ENCODE results near the gene ASB13. TPM values are rescaled to one million over a fixed set of nuclear protein-coding genes. Genes with fewer than 3 reads are reported as not detected.

Gene ASB13
- total and polyA plus RNA-seq, 2 of the 13 experiments (the other 11 are each of a cell fraction or from before 2014, with no cell fraction given), result 9.3 to 15.4 TPM

DNA sequence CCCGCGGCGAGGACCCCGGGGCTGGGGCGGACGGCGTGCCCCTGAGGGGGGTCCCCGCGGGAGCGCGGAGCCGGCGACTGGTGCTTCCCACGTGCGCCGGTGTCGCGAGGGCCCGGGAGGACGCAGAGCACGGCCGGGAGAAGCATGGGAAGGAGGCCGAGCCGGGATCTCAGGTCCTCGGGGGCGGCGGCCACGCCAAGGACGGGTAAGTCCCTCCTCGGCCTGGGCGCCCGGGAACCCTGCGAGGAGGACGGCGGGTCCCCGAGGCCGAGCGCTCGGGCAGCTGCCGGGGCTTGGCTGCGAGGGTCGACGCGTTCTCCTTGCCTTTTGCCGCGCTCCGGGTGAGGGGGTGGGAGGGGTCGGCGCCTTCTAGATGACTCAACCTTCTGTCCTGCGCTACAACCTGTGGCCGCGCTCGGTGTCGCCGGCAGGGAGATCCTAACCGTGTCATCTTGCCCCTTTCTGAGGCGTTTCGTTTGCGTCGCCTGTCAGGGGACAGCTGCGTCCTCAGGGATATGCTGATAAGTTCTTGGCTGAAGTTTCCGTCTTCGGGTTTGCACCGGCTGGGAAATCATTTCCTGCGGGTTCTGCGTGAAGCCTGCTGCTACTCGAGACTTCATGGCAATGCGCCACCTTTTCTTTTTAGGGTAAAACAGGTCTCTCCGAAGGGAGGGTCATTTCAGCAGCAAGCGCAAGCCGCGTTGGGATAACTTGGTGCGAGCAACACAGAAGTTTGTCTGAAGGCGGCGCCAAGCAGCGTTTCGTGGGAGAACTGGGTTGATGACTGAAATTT, 18.8 kb upstream of the ASB13 start (continued):
- TF ChIP-seq, protein P1, sequence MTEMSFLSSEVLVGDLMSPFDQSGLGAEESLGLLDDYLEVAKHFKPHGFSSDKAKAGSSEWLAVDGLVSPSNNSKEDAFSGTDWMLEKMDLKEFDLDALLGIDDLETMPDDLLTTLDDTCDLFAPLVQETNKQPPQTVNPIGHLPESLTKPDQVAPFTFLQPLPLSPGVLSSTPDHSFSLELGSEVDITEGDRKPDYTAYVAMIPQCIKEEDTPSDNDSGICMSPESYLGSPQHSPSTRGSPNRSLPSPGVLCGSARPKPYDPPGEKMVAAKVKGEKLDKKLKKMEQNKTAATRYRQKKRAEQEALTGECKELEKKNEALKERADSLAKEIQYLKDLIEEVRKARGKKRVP (CRISPR knock-in tag; IDR thresholded peaks at IDR 0.05), result peak in 1 of 2 experiments; percentile 22; a peak in 1 of 4 replicates
- no peak for TF ChIP-seq ZSCAN25 (CRISPR knock-in tag; IDR thresholded peaks at IDR 0.05)
- no peak; the same call in 1 of the 2 replicates for TF ChIP-seq ZNF547 (CRISPR knock-in tag; IDR thresholded peaks at IDR 0.05)
- no peak for TF ChIP-seq ZBTB42 (CRISPR knock-in tag; IDR thresholded peaks at IDR 0.05)
- TF ChIP-seq SRY (CRISPR knock-in tag; IDR thresholded peaks at IDR 0.05), result 0 out of 2 replicates have a peak, but pooled peaks have one; percentile 66
- TF ChIP-seq, protein P2, sequence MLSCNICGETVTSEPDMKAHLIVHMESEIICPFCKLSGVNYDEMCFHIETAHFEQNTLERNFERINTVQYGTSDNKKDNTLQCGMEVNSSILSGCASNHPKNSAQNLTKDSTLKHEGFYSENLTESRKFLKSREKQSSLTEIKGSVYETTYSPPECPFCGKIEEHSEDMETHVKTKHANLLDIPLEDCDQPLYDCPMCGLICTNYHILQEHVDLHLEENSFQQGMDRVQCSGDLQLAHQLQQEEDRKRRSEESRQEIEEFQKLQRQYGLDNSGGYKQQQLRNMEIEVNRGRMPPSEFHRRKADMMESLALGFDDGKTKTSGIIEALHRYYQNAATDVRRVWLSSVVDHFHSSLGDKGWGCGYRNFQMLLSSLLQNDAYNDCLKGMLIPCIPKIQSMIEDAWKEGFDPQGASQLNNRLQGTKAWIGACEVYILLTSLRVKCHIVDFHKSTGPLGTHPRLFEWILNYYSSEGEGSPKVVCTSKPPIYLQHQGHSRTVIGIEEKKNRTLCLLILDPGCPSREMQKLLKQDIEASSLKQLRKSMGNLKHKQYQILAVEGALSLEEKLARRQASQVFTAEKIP (CRISPR knock-in tag; IDR thresholded peaks at IDR 0.05; ENCODE audit: borderline replicate concordance), result no peak
- TF ChIP-seq NCOA2 (CRISPR knock-in tag; IDR thresholded peaks at IDR 0.05), result no peak
- no peak for TF ChIP-seq STAT5B (CRISPR knock-in tag; IDR thresholded peaks at IDR 0.05)
- no peak for TF ChIP-seq KAT2B (IDR thresholded peaks at IDR 0.05; ENCODE audit: borderline replicate concordance, low read depth, low read length)
- no peak for TF ChIP-seq ZNF550 (CRISPR knock-in tag; IDR thresholded peaks at IDR 0.05; ENCODE audit: borderline replicate concordance)
- TF ChIP-seq KDM2A (CRISPR knock-in tag; IDR thresholded peaks at IDR 0.05; ENCODE audit: borderline replicate concordance, low read depth), result 0 out of 2 replicates have a peak, but pooled peaks have one; percentile 51
- no peak for TF ChIP-seq ZNF589 (CRISPR knock-in tag; conservative IDR thresholded peaks at IDR 0.05)
- TF ChIP-seq, protein P3, sequence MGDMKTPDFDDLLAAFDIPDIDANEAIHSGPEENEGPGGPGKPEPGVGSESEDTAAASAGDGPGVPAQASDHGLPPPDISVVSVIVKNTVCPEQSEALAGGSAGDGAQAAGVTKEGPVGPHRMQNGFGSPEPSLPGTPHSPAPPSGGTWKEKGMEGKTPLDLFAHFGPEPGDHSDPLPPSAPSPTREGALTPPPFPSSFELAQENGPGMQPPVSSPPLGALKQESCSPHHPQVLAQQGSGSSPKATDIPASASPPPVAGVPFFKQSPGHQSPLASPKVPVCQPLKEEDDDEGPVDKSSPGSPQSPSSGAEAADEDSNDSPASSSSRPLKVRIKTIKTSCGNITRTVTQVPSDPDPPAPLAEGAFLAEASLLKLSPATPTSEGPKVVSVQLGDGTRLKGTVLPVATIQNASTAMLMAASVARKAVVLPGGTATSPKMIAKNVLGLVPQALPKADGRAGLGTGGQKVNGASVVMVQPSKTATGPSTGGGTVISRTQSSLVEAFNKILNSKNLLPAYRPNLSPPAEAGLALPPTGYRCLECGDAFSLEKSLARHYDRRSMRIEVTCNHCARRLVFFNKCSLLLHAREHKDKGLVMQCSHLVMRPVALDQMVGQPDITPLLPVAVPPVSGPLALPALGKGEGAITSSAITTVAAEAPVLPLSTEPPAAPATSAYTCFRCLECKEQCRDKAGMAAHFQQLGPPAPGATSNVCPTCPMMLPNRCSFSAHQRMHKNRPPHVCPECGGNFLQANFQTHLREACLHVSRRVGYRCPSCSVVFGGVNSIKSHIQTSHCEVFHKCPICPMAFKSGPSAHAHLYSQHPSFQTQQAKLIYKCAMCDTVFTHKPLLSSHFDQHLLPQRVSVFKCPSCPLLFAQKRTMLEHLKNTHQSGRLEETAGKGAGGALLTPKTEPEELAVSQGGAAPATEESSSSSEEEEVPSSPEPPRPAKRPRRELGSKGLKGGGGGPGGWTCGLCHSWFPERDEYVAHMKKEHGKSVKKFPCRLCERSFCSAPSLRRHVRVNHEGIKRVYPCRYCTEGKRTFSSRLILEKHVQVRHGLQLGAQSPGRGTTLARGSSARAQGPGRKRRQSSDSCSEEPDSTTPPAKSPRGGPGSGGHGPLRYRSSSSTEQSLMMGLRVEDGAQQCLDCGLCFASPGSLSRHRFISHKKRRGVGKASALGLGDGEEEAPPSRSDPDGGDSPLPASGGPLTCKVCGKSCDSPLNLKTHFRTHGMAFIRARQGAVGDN (CRISPR knock-in tag; IDR thresholded peaks at IDR 0.05), result peak; percentile 78; the same call in 1 of the 2 replicates
- TF ChIP-seq, protein P4, sequence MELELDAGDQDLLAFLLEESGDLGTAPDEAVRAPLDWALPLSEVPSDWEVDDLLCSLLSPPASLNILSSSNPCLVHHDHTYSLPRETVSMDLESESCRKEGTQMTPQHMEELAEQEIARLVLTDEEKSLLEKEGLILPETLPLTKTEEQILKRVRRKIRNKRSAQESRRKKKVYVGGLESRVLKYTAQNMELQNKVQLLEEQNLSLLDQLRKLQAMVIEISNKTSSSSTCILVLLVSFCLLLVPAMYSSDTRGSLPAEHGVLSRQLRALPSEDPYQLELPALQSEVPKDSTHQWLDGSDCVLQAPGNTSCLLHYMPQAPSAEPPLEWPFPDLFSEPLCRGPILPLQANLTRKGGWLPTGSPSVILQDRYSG (CRISPR knock-in tag; IDR thresholded peaks at IDR 0.05), result no peak
- TF ChIP-seq HOXA7 (CRISPR knock-in tag; IDR thresholded peaks at IDR 0.05), result no peak
- TF ChIP-seq CHCHD3 (CRISPR knock-in tag; IDR thresholded peaks at IDR 0.05), result 0 out of 2 replicates have a peak, but pooled peaks have one; percentile 8
- TF ChIP-seq FOXJ3 (CRISPR knock-in tag; IDR thresholded peaks at IDR 0.05; ENCODE audit: borderline replicate concordance), result no peak
- TF ChIP-seq ZNF432 (CRISPR knock-in tag; IDR thresholded peaks at IDR 0.05; ENCODE audit: borderline replicate concordance), result peak; percentile 52; the same call in 1 of the 2 replicates
- no peak for TF ChIP-seq ZNF781 (CRISPR knock-in tag; IDR thresholded peaks at IDR 0.05; ENCODE audit: borderline replicate concordance, not compliant biosample characterization)
- 0 out of 2 replicates have a peak, but pooled peaks have one; percentile 80 for TF ChIP-seq YEATS4 (CRISPR knock-in tag; IDR thresholded peaks at IDR 0.05; ENCODE audit: borderline replicate concordance)
